ENCODE measurements around the gene FMNL1.

FMNL1 gene

GRCh38 chr17:45256114-45256966 lies 34.7 kb downstream of the FMNL1 start:
- DNase-seq (ENCODE audit: low spot score) = no peak

- no peak for DNase-seq (ENCODE audit: low spot score)
Observed at GRCh38 chr17:45257115-45257514, 35.4 kb downstream of the FMNL1 start.

- no peak for DNase-seq (ENCODE audit: low spot score)
Observed at GRCh38 chr17:45258981-45259380, 37.3 kb downstream of the FMNL1 start.

GRCh38 chr17:45260204-45260783 lies 38.6 kb downstream of the FMNL1 start:
- no peak for DNase-seq (ENCODE audit: low spot score)

- no peak for DNase-seq (ENCODE audit: low spot score)
Observed at GRCh38 chr17:45261577-45262515, 40.2 kb downstream of the FMNL1 start, which contains the start of gene SPATA32. SPATA32 (minus strand) TSS chr17:45262094; CDS start chr17:45262016, 78 bp downstream.

DNA sequence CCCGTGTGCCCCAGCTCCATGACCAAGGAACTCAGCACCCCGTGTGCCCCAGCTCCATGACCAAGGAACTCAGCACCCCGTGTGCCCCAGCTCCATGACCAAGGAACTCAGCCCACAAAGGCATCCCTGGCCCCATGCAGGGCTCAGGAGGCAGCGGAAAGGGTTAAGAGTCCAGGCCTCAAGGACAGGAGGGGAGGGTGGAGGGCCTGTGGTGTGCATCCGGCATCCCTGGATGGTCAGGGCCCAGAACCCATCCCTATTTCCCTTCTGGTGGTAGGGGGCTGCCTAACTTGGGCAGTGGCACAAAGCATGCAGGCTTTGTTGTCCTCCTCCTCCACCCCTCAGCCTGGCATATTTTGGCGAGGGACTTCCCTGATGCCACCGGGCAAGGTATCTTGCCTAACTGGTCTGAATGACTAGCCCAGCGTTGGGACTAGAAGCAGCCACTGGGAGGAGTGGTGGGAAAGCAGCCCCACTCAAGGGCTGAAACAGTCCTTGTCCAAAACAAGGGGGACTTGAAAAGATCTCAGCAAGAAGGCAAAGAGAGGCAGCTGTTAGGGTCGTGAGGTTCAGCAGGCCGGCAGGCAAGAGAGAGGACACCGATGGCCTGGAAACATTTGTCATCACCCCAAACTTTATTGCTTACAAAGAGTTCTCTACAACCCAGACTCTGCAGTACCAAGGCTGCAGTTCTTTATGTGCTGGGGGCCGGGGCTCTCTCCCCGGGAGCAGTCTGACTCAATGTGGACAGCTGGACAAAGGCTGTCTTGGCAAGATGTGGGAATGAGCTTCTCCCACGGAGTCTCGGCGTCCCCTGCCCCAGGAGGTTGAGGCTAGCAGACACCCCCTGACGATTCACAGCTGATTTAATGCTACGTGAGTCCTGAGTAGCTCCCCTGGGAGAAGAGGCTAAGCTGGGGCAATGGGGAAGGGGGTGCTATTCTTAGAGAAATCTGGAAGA lies 41.1 kb downstream of the FMNL1 start:
- no peak for DNase-seq (ENCODE audit: low spot score)

GRCh38 chr17:45263477-45263860 lies 41.8 kb downstream of the FMNL1 start:
- no peak for DNase-seq (ENCODE audit: low spot score)

- no peak for DNase-seq (ENCODE audit: low spot score)
Observed at GRCh38 chr17:45264430-45264829, 42.7 kb downstream of the FMNL1 start.

GRCh38 chr17:45264988-45265387 lies 43.3 kb downstream of the FMNL1 start:
- no peak for DNase-seq (ENCODE audit: low spot score)

DNA sequence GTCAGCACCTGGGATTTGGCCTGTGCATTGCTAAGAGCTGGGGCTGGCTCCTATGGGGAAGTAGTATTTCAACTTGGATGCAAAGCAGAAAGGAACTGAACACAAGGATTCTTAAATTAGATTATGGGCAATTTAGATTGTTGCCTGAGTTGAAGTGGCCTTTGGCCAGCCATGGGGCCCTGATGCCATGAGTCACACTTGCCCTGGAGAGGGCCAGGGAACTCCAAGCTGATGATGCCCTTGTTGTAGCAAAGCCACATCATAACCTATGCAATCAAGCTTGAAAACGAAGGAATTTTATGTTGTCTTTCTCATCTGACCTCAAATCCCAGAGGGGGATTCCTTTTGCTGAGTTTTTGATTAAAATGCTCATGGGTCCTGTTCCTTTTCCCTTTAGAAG lies 44.1 kb downstream of the FMNL1 start:
- no peak for DNase-seq (ENCODE audit: low spot score)

DNA sequence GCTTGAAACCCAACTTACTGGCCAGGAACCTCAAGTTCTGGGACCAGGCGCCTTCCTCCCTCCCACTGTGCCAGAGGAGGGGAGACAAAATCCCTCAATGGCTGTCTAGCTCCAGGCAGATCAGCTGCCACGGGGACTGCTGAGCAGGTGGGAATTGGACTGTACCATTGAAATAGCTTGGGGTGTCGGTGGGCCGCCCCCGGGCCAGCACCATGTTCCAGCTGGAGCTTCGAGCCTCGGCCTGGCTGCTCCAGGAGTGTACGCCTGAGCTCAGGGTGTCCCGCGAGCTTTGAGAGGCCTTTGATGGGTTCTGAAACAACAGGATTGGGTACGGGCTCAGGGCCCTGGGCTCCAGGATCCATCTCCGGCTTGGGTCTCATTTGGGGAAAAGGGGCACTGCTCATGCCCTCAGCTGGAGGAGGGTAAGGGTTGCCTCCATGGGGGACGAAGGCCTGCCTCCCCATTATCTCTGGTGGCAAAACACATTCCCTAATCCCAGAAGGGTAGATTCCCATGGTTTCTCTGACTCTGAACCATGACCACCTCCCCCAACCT lies 44.8 kb downstream of the FMNL1 start:
- DNase-seq (ENCODE audit: low spot score) = no peak

DNA sequence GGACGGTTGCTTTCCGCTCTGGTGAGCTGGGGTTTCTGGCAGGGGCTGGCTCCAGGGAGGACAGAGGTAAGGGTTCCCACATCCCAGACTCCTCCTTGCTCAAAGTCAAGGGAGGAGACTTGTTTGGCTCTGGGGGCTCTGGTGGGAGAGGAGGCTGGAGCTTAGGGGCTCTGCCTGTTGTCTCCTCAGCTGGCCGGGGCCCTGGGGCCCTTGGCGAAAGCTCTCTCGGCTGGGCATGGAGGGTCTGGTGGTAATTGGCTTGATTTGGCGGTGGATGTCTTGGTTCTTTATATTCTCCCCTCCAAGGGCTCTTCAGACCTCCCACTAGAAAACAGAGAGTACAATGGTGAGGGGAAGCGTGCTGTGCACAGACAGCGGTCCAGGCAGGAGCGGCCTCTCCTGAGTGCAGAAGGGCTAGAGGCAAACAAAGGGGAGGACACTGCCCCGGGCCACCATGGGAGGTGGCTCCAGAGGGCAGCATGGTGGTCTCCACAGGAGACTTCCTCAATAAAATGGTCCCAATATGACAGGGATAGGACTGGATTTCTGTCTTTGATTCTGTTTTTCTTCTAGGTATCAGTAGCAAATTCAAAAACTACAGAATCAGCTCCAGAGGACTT lies 45.9 kb downstream of the FMNL1 start:
- no peak for DNase-seq (ENCODE audit: low spot score)

DNA sequence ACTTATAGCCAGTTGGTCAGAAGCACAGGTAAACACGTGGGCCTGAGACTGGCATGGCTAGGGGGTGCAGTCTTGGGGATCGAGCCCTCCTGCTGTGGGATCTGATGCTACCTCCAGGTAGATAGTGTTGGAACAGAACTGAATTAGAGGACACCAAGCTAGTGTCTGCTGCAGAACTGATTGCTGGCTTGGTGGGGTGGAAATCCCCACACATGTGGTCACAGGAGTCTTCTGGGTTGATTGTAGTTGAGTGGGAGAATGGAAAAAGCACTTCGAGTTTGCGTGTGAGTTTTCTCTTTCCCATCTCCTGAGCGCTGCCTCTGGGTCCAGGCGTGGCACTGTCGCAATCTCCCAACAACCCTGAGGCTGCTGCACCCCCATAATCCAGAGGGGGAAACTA lies 48.2 kb downstream of the FMNL1 start:
- no peak for DNase-seq (ENCODE audit: low spot score)

DNA sequence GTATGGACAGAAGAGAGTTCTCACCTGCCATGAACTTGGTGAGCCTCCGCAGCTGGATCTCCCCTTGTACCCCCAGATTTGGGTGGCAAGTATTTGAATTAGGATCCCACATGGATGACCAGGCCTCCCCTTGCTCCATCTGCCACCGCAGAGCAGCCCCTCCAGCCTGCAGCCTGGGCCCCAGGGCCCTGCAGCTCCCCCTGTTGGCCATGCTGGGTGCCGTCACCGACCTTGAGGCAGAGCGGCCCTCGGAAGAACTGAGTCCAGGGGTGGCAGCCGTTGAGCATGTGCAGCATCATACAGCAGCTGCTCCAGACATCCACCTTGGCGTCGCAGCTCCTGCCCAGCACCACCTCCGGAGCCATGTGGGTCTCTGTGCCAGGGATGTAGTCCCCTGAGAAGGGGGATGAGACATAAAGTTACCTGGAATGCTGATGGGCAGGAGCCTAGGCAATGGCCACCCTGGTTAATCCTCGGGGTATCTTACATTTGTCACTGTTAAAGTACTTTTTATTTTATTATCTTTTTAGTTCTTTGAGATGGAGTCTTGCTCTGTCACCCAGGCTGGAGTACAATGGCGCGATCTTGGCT lies 49.2 kb downstream of the FMNL1 start:
- no peak for DNase-seq (ENCODE audit: low spot score)

- DNase-seq (ENCODE audit: low spot score) = no peak
Observed at GRCh38 chr17:45271603-45272002, 49.9 kb downstream of the FMNL1 start.

- DNase-seq (ENCODE audit: low spot score) = no peak
Observed at GRCh38 chr17:45273551-45273957, 51.9 kb downstream of the FMNL1 start.

- no peak for DNase-seq (ENCODE audit: low spot score)
Observed at GRCh38 chr17:45274033-45274432, 52.3 kb downstream of the FMNL1 start.

- DNase-seq (ENCODE audit: low spot score) = no peak
Observed at GRCh38 chr17:45276031-45276430, 54.3 kb downstream of the FMNL1 start.

GRCh38 chr17:45277216-45277849 lies 55.6 kb downstream of the FMNL1 start:
- DNase-seq (ENCODE audit: low spot score) = peak; percentile 84

GRCh38 chr17:45277992-45278391 lies 56.3 kb downstream of the FMNL1 start:
- no peak for DNase-seq (ENCODE audit: low spot score)
